ENCODE results near the gene GABRB1. TPM values are rescaled to one million over a fixed set of nuclear protein-coding genes. Genes with fewer than 3 reads are reported as not detected.

The GABRB1 gene
- total RNA-seq, 2 experiments from 2014 or later: not detected

- POLR2A ChIA-PET: interaction anchor here (3.0 kb wide), 1 partner anchor 9 kb away, joined by 10 read pairs; no protein-coding TSS in a partner anchor
- no peaks in the 10 kb centered on the region for H3K9me2 ChIP-seq (ENCODE audit: insufficient read depth, low read length)
- CTCF ChIA-PET (ENCODE audit: unreplicated experiment): no interaction called here
- no peak overlapping the region for H3K27ac ChIP-seq (ENCODE audit: low read depth, low read length, poor library complexity, severe bottlenecking)
- no peak for DNase-seq (ENCODE audit: low spot score)
- no peak for TF ChIP-seq EZH2phosphoT487 (IDR thresholded peaks at IDR 0.05; ENCODE audit: borderline replicate concordance, low read depth, low read length)
- TF ChIP-seq CTCF (conservative IDR thresholded peaks at IDR 0.05; ENCODE audit: low read length): no peak
- H3K4me2 ChIP-seq (ENCODE audit: low read length): no peak overlapping the region
- H3K4me1 ChIP-seq (ENCODE audit: insufficient read depth, low read length, poor library complexity, severe bottlenecking): no peaks in the 10 kb centered on the region
- no peaks in the 10 kb centered on the region for H3K36me3 ChIP-seq (ENCODE audit: insufficient read depth, low read length)
- no peaks in the 10 kb centered on the region for H3K9me3 ChIP-seq (ENCODE audit: low read length)
- no peak overlapping the region for H2AFZ ChIP-seq (ENCODE audit: low read length)
- intact Hi-C loops (cut with micrococcal nuclease; ENCODE audit: unreplicated experiment): no loop called here
- no peaks in the 10 kb centered on the region for H3K79me2 ChIP-seq (ENCODE audit: insufficient read depth, low read depth, low read length)
- no peaks in the 10 kb centered on the region for H4K20me1 ChIP-seq (ENCODE audit: insufficient read depth, low read length)
- no peak overlapping the region for H3K4me3 ChIP-seq (ENCODE audit: low read depth, low read length, poor library complexity, severe bottlenecking)
- no TSS peak for BruUV-seq (replicated peaks)
These were observed 179.5 kb downstream of the GABRB1 start for GRCh38 chr4:47210828-47211227.

GRCh38 chr4:47213106-47213505 is 181.7 kb downstream of the GABRB1 start:
- TF ChIP-seq EZH2phosphoT487 (IDR thresholded peaks at IDR 0.05; ENCODE audit: borderline replicate concordance, low read depth, low read length) (no peak), CTCF (conservative IDR thresholded peaks at IDR 0.05; ENCODE audit: low read length) (no peak)
- no peaks in the 10 kb centered on the region for H3K79me2 ChIP-seq (ENCODE audit: insufficient read depth, low read depth, low read length)
- H3K27ac ChIP-seq (ENCODE audit: low read depth, low read length, poor library complexity, severe bottlenecking): no peak overlapping the region
- H3K9me2 ChIP-seq (ENCODE audit: insufficient read depth, low read length): no peaks in the 10 kb centered on the region
- H2AFZ ChIP-seq (ENCODE audit: low read length): no peak overlapping the region
- no peaks in the 10 kb centered on the region for H3K4me1 ChIP-seq (ENCODE audit: insufficient read depth, low read length, poor library complexity, severe bottlenecking)
- no peak overlapping the region for H3K4me2 ChIP-seq (ENCODE audit: low read length)
- ChIA-PET CTCF (ENCODE audit: unreplicated experiment) (no interaction called here), POLR2A (interaction anchor here (0.7 to 0.9 kb wide), 3 partner anchors 13 to 163 kb away, joined by 3 to 5 read pairs (median 3); no protein-coding TSS in a partner anchor)
- H3K4me3 ChIP-seq (ENCODE audit: low read depth, low read length, poor library complexity, severe bottlenecking): no peak overlapping the region
- no peak for DNase-seq (ENCODE audit: low spot score)
- H4K20me1 ChIP-seq (ENCODE audit: insufficient read depth, low read length): no peaks in the 10 kb centered on the region
- intact Hi-C loops (cut with micrococcal nuclease; ENCODE audit: unreplicated experiment): no loop called here
- no TSS peak for BruUV-seq (replicated peaks)
- no peaks in the 10 kb centered on the region for H3K36me3 ChIP-seq (ENCODE audit: insufficient read depth, low read length)
- no peaks in the 10 kb centered on the region for H3K9me3 ChIP-seq (ENCODE audit: low read length)

- no peaks in the 10 kb centered on the region for H3K79me2 ChIP-seq (ENCODE audit: insufficient read depth, low read depth, low read length)
- CTCF ChIA-PET (ENCODE audit: unreplicated experiment): no interaction called here
- no peaks in the 10 kb centered on the region for H3K9me2 ChIP-seq (ENCODE audit: insufficient read depth, low read length)
These were observed 182.2 kb downstream of the GABRB1 start for GRCh38 chr4:47213539-47213938.

More at GRCh38 chr4:47213539-47213938, 182.2 kb downstream of the GABRB1 start:
- Histone ChIP-seq H2AFZ (ENCODE audit: low read length) (no peak overlapping the region), H3K27ac (ENCODE audit: low read depth, low read length, poor library complexity, severe bottlenecking) (no peak overlapping the region), H3K4me3 (ENCODE audit: low read depth, low read length, poor library complexity, severe bottlenecking) (no peak overlapping the region), H3K9me3 (ENCODE audit: low read length) (no peaks in the 10 kb centered on the region), H3K4me2 (ENCODE audit: low read length) (no peak overlapping the region), H3K4me1 (ENCODE audit: insufficient read depth, low read length, poor library complexity, severe bottlenecking) (no peaks in the 10 kb centered on the region), H4K20me1 (ENCODE audit: insufficient read depth, low read length) (no peaks in the 10 kb centered on the region), H3K36me3 (ENCODE audit: insufficient read depth, low read length) (no peaks in the 10 kb centered on the region)
- DNase-seq (ENCODE audit: low spot score): no peak
- POLR2A ChIA-PET: interaction anchor here (0.7 to 0.9 kb wide), 2 partner anchors 14 to 70 kb away, joined by 3 to 5 read pairs; no protein-coding TSS in a partner anchor
- intact Hi-C loops (cut with micrococcal nuclease; ENCODE audit: unreplicated experiment): no loop called here
- no TSS peak for BruUV-seq (replicated peaks)
- TF ChIP-seq CTCF (conservative IDR thresholded peaks at IDR 0.05; ENCODE audit: low read length) (no peak), EZH2phosphoT487 (IDR thresholded peaks at IDR 0.05; ENCODE audit: borderline replicate concordance, low read depth, low read length) (no peak)
